HepG2 (cell line): ENCODE data around the gene OR2C1. TPM values are rescaled to one million over a fixed set of nuclear protein-coding genes. Genes with fewer than 3 reads are reported as not detected.

ENCODE experiments used
- ARNT2 ChIP-seq: sonication (generic); formaldehyde crosslinking; IDR thresholded peaks from 2 replicates; pipeline ENCODE4 v1.8.0; 2022; ENCODE audit warnings: mild to moderate bottlenecking, low read depth, missing genetic modification reagents, moderate library complexity
- CEBPB ChIP-seq: IDR thresholded peaks from 2 replicates; pipeline ENCODE4 v1.6.1; 2011; ENCODE audit warnings: low read depth, low read length, improper control_type of control experiment, borderline replicate concordance
- CREBL2 ChIP-seq: sonication (generic); formaldehyde crosslinking; IDR thresholded peaks from 2 replicates; pipeline ENCODE4 v1.8.1; 2023; ENCODE audit warnings: missing genetic modification reagents, mild to moderate bottlenecking, borderline replicate concordance
- DMTF1 ChIP-seq: sonication (generic); formaldehyde crosslinking; IDR thresholded peaks from 2 replicates; pipeline ENCODE4 v1.4.0; 2020; ENCODE audit warnings: mild to moderate bottlenecking, missing genetic modification reagents
- HDAC6 ChIP-seq: fragments of 200-600 bp; sonication (generic); IDR thresholded peaks from 2 replicates; pipeline ENCODE4 v1.7.0; 2017; ENCODE audit warnings: mild to moderate bottlenecking, antibody characterized with exemption, low read length, low read depth
- HMG20A ChIP-seq: IDR thresholded peaks from 2 replicates; pipeline ENCODE4 v1.6.1; 2016; ENCODE audit warnings: borderline replicate concordance
- HMG20B ChIP-seq: conservative IDR thresholded peaks from 2 replicates; pipeline ENCODE4 v1.6.1; 2016; ENCODE audit warnings: missing genetic modification reagents, missing compliant biosample characterization
- MED8 ChIP-seq: sonication (generic); formaldehyde crosslinking; IDR thresholded peaks from 2 replicates; pipeline ENCODE4 v1.8.1; 2023; ENCODE audit warnings: mild to moderate bottlenecking, missing genetic modification reagents; ENCODE audit not compliant: insufficient replicate concordance
- THAP8 ChIP-seq: sonication (generic); formaldehyde crosslinking; IDR thresholded peaks from 2 replicates; pipeline ENCODE4 v1.5.1; 2020; ENCODE audit warnings: missing genetic modification reagents, mild to moderate bottlenecking, borderline replicate concordance
- ZNF224 ChIP-seq: sonication (generic); formaldehyde crosslinking; IDR thresholded peaks from 2 replicates; pipeline ENCODE4 v1.5.0; 2020; ENCODE audit warnings: mild to moderate bottlenecking, missing genetic modification reagents
- ZNF280D ChIP-seq: sonication (generic); formaldehyde crosslinking; IDR thresholded peaks from 2 replicates; pipeline ENCODE4 v1.5.1; 2020; ENCODE audit warnings: mild to moderate bottlenecking, missing genetic modification reagents
- ZNF331 ChIP-seq: sonication (generic); formaldehyde crosslinking; IDR thresholded peaks from 2 replicates; pipeline ENCODE4 v1.4.0; 2020; ENCODE audit warnings: missing genetic modification reagents
- ZNF580 ChIP-seq: IDR thresholded peaks from 2 replicates; pipeline ENCODE4 v1.6.1; 2016; ENCODE audit warnings: low read depth, borderline replicate concordance
- ZNF7 ChIP-seq: IDR thresholded peaks from 2 replicates; pipeline ENCODE4 v1.6.1; 2016; ENCODE audit warnings: missing biosample characterization, missing genetic modification reagents
- polyA plus RNA-seq, 8 experiments: library from polyadenylated mRNA; depleted of rRNA in 3 of 8; stranded (reverse) in 7 of 8; unstranded in 1 of 8; fragments of >200 nt; fragmentation: Illumina TruSeq in 4 of 8; extraction: Trizol in 4 of 8; gene quantifications; 2 replicates each; pipeline versions ENCODE4 v1.2.1 to v1.2.3, GENCODE V29; 2011 to 2016; ENCODE audit warnings: low read depth in 4 of 8, missing spikeins in 1 of 8, mixed read lengths in 1 of 8; ENCODE audit not compliant: insufficient read depth in 1 of 8
- total RNA-seq, 5 experiments: library from RNA; depleted of rRNA; stranded (reverse); fragments of >200 nt; fragmentation: Illumina TruSeq; extraction: Trizol; gene quantifications; 2 replicates each; pipeline ENCODE4 v1.2.3, GENCODE V29; 2016; ENCODE audit warnings: low read depth in 1 of 5
- TF ChIP-seq, protein P1 (sequence below): sonication (generic); formaldehyde crosslinking; IDR thresholded peaks from 2 replicates; pipeline ENCODE4 v1.4.0; 2020; ENCODE audit warnings: mild to moderate bottlenecking, missing genetic modification reagents
- TF ChIP-seq, protein P2 (sequence below): sonication (generic); formaldehyde crosslinking; IDR thresholded peaks from 2 replicates; pipeline ENCODE4 v1.4.0; 2020; ENCODE audit warnings: missing genetic modification reagents
- TF ChIP-seq, protein P3 (sequence below): sonication (generic); formaldehyde crosslinking; conservative IDR thresholded peaks from 2 replicates; pipeline ENCODE4 v1.4.0; 2020; ENCODE audit warnings: missing genetic modification reagents

Gene OR2C1
- total and polyA plus RNA-seq, 2 of the 13 experiments (the other 11 are each of a cell fraction or from before 2014, with no cell fraction given) = not detected

DNA sequence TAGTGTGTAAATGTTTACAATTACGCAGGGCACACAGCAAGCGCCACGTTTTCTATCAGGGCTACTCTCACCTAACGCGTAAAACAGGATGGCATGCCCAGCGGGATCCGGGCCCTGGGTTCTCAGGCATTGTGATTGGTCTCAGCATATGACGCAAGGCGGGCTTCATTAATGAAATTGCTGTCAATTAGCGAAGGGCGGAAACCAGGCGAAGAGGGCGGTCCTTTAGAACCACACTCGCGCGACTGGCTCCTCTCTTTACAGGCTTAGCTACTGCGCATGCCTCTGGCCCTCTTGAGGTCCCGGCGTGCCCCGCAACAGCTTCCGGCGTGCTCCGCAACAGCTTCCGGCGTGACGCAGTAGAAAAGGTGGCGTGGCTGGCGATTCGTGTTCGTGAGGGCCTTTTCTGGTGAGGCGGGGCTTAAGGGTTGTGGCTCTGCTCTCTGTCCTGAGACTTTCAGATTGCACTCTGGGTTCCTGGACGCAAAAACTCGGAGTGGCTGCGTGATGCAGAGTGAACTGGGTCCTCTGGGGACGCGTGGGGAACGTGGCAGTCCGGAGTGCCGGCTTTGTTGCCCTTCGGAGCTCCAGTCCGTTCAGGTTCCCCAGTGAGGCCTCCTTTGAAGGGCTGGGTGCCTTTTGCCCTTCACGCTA lies 9.2 kb downstream of the OR2C1 start (continued):
- TF ChIP-seq ZNF280D (CRISPR knock-in tag) (no peak), ZNF580 (CRISPR knock-in tag) (no peak), CEBPB (peak; percentile 80; the same call in 1 of the 2 replicates), ZNF7 (CRISPR knock-in tag) (no peak), HDAC6 (no peak), CREBL2 (CRISPR knock-in tag) (0 out of 2 replicates have a peak, but pooled peaks have one; percentile 14), HMG20A (no peak), ZNF331 (CRISPR knock-in tag) (no peak), HMG20B (CRISPR knock-in tag) (no peak), MED8 (no peak), DMTF1 (no peak), ARNT2 (no peak), THAP8 (CRISPR knock-in tag) (no peak), ZNF224 (CRISPR knock-in tag) (no peak)
- TF ChIP-seq, protein P1, sequence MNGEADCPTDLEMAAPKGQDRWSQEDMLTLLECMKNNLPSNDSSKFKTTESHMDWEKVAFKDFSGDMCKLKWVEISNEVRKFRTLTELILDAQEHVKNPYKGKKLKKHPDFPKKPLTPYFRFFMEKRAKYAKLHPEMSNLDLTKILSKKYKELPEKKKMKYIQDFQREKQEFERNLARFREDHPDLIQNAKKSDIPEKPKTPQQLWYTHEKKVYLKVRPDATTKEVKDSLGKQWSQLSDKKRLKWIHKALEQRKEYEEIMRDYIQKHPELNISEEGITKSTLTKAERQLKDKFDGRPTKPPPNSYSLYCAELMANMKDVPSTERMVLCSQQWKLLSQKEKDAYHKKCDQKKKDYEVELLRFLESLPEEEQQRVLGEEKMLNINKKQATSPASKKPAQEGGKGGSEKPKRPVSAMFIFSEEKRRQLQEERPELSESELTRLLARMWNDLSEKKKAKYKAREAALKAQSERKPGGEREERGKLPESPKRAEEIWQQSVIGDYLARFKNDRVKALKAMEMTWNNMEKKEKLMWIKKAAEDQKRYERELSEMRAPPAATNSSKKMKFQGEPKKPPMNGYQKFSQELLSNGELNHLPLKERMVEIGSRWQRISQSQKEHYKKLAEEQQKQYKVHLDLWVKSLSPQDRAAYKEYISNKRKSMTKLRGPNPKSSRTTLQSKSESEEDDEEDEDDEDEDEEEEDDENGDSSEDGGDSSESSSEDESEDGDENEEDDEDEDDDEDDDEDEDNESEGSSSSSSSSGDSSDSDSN (CRISPR knock-in tag) = 0 out of 2 replicates have a peak, but pooled peaks have one; percentile 16
- TF ChIP-seq, protein P2, sequence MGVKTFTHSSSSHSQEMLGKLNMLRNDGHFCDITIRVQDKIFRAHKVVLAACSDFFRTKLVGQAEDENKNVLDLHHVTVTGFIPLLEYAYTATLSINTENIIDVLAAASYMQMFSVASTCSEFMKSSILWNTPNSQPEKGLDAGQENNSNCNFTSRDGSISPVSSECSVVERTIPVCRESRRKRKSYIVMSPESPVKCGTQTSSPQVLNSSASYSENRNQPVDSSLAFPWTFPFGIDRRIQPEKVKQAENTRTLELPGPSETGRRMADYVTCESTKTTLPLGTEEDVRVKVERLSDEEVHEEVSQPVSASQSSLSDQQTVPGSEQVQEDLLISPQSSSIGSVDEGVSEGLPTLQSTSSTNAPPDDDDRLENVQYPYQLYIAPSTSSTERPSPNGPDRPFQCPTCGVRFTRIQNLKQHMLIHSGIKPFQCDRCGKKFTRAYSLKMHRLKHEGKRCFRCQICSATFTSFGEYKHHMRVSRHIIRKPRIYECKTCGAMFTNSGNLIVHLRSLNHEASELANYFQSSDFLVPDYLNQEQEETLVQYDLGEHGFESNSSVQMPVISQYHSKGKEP (CRISPR knock-in tag) = no peak
- TF ChIP-seq, protein P3, sequence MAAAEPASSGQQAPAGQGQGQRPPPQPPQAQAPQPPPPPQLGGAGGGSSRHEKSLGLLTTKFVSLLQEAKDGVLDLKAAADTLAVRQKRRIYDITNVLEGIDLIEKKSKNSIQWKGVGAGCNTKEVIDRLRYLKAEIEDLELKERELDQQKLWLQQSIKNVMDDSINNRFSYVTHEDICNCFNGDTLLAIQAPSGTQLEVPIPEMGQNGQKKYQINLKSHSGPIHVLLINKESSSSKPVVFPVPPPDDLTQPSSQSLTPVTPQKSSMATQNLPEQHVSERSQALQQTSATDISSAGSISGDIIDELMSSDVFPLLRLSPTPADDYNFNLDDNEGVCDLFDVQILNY = no peak
